Bone marrow (tissue), 2 donors: Measurements from ENCODE around the gene MFSD2A.
"Not testable (repeated sequence)": the region's sequence is repeated elsewhere in the genome, so short reads cannot be mapped to it uniquely, and the experiment has no call there.

Experiments used
- DNase-seq, 2 donors: peaks; one replicate each; lab custom pipeline; 2025; lab: John Stamatoyannopoulos, UW

Gene MFSD2A

GRCh38 chr1:39940980-39941871, 13.7 kb upstream of the MFSD2A start:
- no peak for DNase-seq

GRCh38 chr1:39943471-39944290, 11.3 kb upstream of the MFSD2A start:
- DNase-seq = no peak

DNA sequence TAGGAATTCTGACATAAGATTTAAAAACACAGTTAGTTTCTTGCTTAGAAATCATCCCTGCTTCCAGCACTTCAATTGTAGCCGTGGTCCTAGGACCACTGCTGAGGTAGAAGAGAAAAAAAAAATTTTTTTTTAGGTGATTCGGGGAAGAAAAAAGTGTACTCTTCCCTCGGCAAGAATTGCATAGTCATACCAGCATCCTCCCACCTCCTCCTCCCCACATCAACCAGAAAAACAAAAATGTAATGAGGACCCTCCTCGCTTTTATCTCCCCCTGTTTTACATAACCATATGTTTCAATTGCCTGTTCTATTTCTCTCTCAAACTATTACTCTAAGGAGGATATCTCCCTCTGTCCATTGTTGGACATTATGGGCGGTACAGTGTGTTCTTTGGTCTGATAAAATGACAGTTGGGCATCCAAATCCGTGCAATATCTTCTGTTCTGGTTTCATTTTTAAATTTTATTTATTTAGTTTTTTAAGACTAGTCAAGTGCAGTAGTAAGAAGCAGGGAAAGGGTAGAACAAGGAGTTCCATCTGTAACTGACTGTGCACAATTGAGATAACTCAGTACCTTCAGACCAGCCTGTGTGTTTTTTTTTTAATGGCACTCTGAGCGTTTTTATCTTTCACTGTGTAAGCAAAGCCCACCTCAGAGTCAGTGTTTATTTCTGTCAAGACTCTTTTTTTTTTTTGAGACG, 10.4 kb upstream of the MFSD2A start:
- no peak for DNase-seq

GRCh38 chr1:39946216-39946615, 8.7 kb upstream of the MFSD2A start:
- DNase-seq = no peak

GRCh38 chr1:39947260-39947659, 7.7 kb upstream of the MFSD2A start:
- DNase-seq = no peak

GRCh38 chr1:39949891-39950290, 5.1 kb upstream of the MFSD2A start:
- DNase-seq = no peak

DNA sequence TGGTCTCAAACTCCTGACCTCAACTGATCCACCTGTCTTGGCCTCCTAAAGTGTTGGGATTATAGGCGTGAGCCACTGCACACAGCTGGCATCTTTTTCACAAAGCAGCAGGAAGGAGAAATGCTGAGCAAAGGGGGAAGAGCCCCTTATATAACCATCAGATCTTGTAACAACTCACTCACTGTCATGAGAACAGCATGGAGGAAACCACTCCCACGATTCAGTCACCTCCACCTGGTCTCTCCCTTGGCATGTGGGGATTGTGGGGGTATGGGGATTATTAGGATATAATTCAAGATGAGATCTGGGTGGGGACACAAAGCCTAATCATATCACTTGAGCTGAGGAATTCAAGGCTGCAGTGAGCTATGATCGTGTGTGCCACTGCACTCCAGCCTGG, 3.0 kb upstream of the MFSD2A start:
- no peak for DNase-seq

GRCh38 chr1:39952359-39953110, 2.4 kb upstream of the MFSD2A start:
- no peak for DNase-seq

DNA sequence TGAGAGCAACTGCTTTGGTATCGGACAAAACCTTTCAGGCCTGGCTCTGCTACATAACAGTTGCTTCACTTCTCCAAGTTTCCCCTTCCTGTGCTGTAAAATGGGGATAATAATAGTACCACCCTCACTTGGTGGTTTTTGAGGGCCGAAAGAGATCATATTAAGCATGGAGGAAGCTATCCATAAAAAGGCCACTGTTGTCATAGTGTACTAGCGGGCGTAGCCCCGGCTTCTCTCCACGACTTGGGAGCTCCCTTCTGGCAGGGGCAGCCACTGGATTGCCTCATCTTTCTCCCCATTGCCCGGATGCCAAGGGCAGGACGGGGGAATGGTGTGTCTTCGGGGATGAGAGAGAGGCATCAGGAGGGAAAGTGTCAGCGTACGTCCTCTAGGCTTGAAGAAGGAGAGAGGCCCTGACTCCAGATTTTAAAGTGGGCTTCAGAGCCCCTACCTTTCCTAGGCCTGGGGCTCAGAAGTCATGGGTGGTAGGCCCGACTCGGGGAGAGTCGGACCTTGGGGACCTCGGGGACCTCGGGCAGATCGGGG, 548 bp upstream of the MFSD2A start:
- DNase-seq = peak in 1 of 2 donors; percentile 51

DNA sequence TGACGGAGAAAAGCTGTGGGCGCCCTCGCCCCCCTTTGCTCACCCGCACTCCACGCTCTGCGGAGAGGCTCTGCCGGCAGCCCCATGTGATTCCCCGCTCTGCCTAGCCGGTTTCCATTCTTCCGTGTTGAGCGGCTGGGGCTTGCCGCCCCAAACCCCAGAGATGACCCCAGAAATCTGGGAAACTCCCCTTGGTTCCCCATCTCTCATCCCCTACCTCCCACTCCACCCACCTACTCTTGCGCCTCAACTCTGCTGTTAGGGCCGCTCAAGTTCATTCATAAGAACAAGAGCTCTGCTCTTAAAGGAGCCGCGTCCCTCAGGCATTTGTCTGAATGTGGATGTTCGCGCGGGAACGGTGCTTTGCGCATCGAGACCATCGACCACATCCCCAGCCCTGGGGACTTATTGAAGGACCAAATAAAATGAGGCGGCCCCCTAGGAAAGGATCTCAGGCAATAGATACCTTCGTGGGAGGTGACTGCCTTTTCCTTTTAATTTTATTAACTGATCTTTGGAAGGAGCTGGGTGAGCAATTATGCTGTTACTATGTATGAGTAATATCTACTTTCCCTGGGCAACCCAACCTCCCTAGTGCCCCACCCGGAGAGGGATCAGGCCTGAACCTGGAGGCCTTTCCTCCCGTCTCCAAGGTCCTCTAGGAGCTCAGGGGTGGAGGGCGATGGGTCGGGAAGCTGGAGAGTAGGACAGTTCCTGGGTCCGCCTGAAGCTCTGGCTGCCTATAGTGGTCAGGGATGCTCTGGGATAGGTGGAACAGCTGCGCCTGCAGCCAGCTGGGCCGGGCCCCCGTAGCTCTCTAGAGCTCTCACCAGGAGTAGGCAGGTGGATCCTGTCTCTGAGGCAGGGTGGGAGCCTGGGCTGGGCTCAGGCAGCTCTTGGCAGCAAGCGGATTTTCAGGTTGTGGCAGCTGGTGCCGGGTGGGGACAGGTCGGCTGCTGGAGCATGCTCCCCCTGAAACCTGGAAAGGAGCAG, 898 bp downstream of the MFSD2A start:
- peak in 1 of 2 donors; percentile 43 for DNase-seq

DNA sequence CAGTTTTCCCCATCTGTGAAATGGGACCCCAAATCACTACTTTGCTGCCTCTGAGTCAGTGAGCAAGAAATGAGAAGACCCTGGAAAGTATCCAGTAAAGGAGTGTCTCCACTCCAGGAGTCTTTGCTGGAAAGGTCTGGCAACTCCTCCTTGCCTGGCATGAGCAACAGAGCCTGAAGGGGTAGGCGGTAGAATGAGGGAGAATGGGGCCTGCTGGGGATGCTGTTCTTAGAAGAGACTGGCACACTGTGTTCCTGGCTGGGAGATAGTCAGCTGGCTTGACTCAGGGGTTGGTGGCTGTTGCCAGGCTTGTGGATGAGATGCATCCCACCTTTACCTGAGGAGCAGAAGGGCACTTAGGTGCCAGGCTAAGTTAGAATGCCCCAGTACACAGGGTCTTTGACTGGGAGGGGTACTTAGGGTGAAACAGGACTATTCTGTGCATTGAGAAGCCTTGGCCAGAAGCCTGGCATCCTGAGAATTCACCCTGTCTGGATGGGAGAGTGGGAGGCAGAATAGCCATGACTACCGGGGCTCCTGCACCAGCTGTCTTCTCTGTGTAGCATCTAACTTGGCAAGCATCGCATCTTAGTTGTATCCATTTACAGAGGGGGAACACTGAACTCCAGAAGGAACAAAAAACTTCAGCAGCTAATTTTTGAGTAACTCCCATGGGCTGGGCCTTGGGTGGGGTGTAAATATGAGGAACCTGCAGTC, 2.5 kb downstream of the MFSD2A start:
- no peak for DNase-seq

DNA sequence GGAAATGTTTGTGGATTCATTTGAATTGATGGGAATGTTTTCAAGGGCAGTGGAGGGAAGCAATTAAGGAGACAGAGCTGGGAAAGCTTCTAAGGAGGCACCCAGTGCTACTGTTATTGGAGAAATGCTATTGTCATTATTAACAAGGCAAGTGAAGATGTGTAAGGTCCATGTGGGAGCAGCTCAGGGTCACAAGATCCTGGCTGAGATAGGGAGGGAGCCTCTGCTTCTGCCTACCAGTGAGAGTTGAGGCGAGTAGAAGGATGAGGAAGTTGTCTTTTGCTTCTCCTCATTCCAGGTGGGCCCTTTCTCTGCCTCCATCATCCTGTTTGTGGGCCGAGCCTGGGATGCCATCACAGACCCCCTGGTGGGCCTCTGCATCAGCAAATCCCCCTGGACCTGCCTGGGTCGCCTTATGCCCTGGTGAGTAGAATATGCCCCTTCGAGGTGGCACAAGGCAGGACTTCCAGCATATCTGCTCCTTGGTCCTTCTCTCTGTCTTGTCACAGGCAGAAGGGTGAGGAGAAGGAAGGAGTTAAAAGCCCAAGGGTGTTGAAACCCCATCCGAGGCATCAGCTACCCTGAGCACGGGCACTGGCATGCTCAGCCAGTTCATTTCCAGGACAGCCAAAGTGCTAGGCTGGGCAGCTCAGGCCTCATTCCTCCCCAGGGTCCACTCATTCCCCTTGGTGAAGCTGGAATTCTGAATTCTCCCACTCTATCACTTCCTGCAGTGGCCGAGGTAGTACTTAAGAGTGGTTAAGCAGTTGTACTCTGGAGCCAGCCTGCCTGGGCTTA, 3.7 kb downstream of the MFSD2A start:
- DNase-seq = no peak

DNA sequence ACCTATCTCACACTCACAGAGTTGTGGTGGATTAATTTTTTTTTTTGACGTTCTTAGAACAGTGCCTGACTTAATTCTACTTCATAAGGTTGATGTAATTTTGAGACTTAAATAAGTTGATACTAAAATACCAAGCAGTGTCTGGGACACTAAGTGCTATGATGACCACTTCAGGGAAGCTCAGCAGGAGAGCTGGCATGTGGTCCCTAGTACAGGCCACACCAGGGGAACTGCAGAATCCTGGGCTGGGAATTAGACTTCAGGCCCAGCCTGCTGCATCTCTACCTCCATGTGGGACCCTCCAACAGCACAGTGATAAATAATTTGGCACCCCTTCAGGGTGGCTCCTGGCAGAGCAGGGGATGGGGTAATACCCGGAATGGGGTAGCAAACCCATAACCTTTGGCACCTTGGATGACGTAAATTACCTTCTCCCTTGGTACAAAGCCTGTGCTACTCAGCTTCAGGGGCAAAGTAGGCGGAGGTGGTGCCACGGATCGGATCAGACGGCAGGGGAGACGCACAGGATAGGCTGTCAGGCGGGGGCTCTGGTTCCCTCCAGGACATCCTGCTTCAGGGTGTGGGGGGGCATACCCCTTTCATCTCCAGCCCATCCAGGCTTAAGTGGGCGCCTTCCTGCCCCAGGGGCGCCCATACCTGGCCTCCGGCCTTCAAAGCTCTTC, 4.8 kb downstream of the MFSD2A start:
- DNase-seq = no peak

DNA sequence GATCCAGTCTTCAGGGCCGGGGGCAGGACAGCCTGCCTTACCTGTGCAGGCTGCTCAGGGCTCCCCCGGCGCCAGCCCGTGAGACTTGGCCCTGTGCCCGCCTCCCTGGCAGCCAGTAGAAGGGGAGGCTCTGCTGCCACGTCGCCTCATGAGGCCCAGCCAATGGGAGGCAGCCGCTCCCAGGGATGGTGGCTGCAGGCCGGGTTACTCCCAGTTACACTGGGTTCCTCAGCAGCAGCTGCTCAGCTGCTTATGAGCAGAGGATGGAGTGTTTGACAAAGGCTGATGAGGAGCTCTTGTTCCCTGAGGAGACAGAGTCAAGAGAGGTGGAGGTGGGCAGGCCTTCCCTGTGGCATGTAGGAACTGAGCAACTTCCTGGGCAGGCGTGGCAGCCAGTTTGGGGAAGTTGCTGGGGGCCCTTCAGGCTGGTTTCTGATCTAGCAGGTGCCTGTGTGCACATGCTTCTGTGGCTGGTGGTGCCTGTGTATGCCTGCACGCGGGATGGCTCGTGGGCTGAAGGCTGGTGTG, 5.5 kb downstream of the MFSD2A start:
- DNase-seq = peak; percentile 38 to 68

DNA sequence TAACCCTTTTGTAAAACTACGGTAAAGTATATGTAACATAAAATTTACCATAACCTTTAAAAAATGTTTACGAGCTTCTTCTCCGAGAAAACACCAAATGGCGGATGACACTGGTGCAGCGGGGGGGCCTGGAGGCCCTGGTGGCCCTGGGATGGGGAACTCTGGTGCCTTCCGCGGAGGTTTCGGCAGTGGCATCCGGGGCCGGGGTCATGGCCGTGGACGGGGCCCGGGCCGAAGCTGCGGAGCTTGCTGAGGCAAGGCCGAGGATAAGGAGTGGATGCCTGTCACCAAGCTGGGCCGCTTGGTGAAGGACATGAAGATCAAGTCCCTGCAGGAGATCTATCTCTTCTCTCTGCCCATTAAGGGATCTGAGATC, 7.5 kb downstream of the MFSD2A start:
- DNase-seq = no peak

GRCh38 chr1:39962964-39963363, 8.0 kb downstream of the MFSD2A start:
- not testable (repeated sequence) for DNase-seq

DNA sequence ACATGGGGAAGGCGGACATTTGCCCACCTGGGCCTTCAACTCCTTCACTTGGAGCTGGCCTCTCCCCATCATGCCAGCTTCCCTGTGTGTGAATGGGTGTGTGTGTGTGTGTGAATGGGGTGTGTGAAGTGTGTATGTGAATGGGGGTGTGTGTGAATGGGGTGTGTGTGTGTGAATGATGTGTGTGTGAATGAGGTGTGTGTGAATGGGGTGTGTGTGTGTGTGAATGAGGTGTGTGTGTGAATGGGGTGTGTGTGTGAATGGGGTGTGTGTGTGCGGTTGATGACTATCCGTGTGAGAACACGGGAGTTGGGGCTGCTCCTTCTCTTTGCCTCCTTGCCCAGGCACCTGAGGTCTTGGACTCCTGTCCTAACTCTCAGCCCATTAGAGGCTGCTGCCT, 9.6 kb downstream of the MFSD2A start:
- DNase-seq = no peak

DNA sequence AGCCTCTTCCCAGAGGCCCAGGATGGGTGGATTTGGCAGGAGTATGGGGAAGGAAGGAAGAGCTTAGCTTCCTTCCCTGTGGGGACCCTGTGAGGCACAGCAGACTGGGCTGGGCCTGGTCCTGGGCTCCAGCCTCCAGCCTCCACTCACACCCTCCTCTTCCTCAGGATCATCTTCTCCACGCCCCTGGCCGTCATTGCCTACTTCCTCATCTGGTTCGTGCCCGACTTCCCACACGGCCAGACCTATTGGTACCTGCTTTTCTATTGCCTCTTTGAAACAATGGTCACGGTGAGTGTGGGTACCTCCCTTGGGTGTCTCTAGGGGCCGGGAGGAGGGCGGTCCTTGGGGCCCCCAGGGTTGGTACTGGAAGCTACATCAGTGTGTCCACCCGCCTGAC, 10.1 kb downstream of the MFSD2A start:
- DNase-seq = no peak
